ENCODE data around the gene ATF7IP2.

GRCh38 chr16:10504404-10504885, 118.6 kb downstream of the ATF7IP2 start:
- no peak for TF ChIP-seq EZH2 (IDR thresholded peaks at IDR 0.05; ENCODE audit: borderline replicate concordance, low read depth, low read length, severe bottlenecking)
- no peak for TF ChIP-seq CTCF (IDR thresholded peaks at IDR 0.05; ENCODE audit: extremely low read depth in 1 of 2, insufficient read depth in 1 of 2, low read depth in 1 of 2, low read length in 2 of 2)
- TF ChIP-seq POLR2AphosphoS5 (IDR thresholded peaks at IDR 0.05; ENCODE audit: insufficient read depth, low read depth, low read length) = no peak
